Measurements from ENCODE around the gene PPID. TPM values are rescaled to one million over a fixed set of nuclear protein-coding genes. Genes with fewer than 3 reads are reported as not detected.

The PPID gene
- total RNA-seq, 1 donor from 2014 or later, result 20.0 TPM

DNA sequence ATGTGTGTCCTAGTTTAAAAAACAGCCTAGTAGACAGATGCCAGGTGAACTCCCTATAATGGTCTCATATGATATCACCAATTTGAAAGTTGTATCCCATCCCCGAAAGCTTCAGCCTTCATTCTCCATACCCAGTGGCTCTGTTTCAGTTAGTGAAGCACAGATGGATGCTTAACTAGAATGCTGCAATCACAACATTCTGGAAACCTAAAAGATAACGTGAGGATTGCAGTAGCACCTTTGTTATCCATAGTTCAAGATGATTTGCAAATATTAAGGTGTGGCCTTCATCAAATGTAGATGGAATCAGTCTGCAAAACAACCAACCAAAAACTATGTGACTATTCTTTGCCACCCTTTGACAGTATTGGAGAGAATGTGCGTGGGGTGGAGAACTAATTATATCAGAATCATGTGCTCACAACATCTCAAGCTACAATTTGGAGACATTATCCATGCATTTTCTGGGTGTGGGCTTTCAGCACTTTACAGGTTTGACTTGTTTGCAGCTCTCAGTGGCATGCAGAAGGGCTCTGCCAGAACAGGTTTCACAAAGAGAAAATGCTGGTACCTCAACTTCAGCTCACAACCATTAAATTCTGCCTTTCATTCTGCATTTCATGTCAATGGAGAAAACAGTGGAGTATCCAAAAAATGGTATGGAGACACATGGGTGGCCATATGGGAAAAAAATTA is 18.3 kb upstream of the PPID start:
- Mint-ChIP-seq H3K27me3 (ENCODE audit: low read depth) (no peaks in the 10 kb centered on the region), H3K4me1 (ENCODE audit: low read depth) (no peaks in the 10 kb centered on the region), H3K9me3 (ENCODE audit: low read depth) (no peaks in the 10 kb centered on the region), H3K27ac (ENCODE audit: unreplicated experiment) (no peak overlapping the region), H3K36me3 (ENCODE audit: low read depth) (no peaks in the 10 kb centered on the region), H3K4me3 (ENCODE audit: unreplicated experiment) (no peak overlapping the region)
- DNase-seq (ENCODE audit: low spot score), result no peak
- TF ChIP-seq, protein P1, sequence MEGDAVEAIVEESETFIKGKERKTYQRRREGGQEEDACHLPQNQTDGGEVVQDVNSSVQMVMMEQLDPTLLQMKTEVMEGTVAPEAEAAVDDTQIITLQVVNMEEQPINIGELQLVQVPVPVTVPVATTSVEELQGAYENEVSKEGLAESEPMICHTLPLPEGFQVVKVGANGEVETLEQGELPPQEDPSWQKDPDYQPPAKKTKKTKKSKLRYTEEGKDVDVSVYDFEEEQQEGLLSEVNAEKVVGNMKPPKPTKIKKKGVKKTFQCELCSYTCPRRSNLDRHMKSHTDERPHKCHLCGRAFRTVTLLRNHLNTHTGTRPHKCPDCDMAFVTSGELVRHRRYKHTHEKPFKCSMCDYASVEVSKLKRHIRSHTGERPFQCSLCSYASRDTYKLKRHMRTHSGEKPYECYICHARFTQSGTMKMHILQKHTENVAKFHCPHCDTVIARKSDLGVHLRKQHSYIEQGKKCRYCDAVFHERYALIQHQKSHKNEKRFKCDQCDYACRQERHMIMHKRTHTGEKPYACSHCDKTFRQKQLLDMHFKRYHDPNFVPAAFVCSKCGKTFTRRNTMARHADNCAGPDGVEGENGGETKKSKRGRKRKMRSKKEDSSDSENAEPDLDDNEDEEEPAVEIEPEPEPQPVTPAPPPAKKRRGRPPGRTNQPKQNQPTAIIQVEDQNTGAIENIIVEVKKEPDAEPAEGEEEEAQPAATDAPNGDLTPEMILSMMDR (IDR thresholded peaks at IDR 0.05), result no peak

DNA sequence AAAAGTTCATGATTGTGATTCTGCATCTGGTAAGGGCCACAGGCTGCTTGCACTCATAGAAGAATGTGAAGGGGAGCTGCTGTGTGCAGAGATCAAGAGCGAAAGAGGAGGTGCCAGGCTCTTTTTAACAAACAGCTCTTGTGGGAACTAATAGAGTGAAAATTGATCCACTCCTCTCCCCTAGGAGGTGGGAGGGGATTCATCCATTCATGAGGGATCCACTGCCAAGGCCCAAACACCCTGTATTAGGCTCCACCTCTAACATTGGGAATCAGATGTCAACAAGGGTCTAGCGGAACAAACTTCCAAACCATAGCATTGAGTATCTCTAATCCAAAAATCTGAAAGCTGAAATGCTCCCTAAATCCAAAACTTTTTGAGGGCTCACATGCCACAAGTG is 16.4 kb upstream of the PPID start:
- no peak for DNase-seq (ENCODE audit: low spot score)
- Mint-ChIP-seq H3K9me3 (ENCODE audit: low read depth) (no peaks in the 10 kb centered on the region), H3K27me3 (ENCODE audit: low read depth) (no peaks in the 10 kb centered on the region), H3K36me3 (ENCODE audit: low read depth) (no peaks in the 10 kb centered on the region), H3K27ac (ENCODE audit: unreplicated experiment) (no peak overlapping the region), H3K4me1 (ENCODE audit: low read depth) (no peaks in the 10 kb centered on the region), H3K4me3 (ENCODE audit: unreplicated experiment) (no peak overlapping the region)
- TF ChIP-seq, protein P1 (IDR thresholded peaks at IDR 0.05), result no peak

DNA sequence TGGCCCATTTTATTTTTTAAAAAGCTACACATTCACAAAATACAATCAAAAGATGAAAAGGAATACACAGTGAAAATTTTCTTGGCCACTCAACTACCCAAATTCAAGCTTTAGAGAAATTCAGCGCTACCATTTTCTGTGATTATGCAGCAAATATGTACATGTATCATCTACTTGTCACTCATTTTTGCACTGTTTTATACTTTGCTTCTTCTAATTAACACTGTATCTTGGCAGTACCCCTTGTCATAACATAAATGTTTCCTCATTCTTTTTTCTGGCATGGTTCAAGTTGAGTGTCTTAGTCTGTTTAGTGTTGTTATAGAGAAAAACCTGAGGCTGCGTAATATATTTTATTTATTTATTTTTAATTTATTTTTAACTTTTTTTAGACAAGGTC is 15.7 kb upstream of the PPID start:
- H3K4me3 Mint-ChIP-seq (ENCODE audit: unreplicated experiment), result no peak overlapping the region
- no peaks in the 10 kb centered on the region for H3K27me3 Mint-ChIP-seq (ENCODE audit: low read depth)
- H3K36me3 Mint-ChIP-seq (ENCODE audit: low read depth), result no peaks in the 10 kb centered on the region
- no peaks in the 10 kb centered on the region for H3K9me3 Mint-ChIP-seq (ENCODE audit: low read depth)
- H3K4me1 Mint-ChIP-seq (ENCODE audit: low read depth), result no peaks in the 10 kb centered on the region
- TF ChIP-seq, protein P1 (IDR thresholded peaks at IDR 0.05), result no peak
- no peak for DNase-seq (ENCODE audit: low spot score)
- no peak overlapping the region for H3K27ac Mint-ChIP-seq (ENCODE audit: unreplicated experiment)

DNA sequence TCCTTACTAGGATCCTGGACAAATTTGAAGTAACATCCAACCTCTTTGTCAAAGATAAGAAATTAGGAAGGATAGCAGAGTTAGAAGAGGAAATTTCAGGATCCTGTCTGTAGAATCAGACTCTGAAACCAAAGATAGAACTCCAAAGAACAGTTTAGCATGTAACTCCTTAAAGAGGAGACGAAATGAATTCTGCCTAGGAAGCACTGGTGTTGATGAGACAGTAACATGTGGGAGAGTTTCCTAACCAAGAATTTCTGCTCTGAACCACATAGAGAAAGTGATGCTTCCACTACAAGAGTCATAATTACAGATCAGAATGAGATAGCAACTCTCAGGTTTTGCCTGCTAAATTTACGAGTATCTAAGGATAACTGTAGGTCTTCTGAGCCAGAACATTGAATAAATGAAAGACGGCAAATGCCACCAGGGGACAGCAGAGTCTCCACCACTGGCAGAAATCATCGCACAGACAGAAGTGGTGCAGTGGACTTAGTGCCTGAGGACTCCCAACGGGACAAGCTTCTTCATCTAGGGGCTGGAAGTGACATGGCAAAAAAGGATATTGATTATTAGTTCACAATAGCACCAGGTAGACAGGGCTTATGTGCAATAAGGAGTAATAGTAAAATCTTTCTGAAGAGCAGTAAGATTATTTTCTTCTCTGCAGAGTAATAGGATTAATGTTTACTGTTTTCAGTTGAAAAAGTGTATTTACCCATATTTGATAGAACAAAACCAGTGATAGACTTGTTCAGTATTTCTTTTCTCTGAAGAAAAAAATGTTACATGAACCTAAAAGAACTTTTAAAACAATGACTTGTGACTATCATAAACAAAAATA is 6.7 kb upstream of the PPID start:
- Mint-ChIP-seq H3K4me3 (ENCODE audit: unreplicated experiment) (no peak overlapping the region), H3K36me3 (ENCODE audit: low read depth) (peaks cover 2% of the 10 kb centered on the region), H3K4me1 (ENCODE audit: low read depth) (peaks cover 3% of the 10 kb centered on the region), H3K27ac (ENCODE audit: unreplicated experiment) (no peak overlapping the region), H3K9me3 (ENCODE audit: low read depth) (no peaks in the 10 kb centered on the region), H3K27me3 (ENCODE audit: low read depth) (peaks cover 30% of the 10 kb centered on the region)
- TF ChIP-seq, protein P1 (IDR thresholded peaks at IDR 0.05), result peak; percentile 95
- DNase-seq (ENCODE audit: low spot score), result no peak

DNA sequence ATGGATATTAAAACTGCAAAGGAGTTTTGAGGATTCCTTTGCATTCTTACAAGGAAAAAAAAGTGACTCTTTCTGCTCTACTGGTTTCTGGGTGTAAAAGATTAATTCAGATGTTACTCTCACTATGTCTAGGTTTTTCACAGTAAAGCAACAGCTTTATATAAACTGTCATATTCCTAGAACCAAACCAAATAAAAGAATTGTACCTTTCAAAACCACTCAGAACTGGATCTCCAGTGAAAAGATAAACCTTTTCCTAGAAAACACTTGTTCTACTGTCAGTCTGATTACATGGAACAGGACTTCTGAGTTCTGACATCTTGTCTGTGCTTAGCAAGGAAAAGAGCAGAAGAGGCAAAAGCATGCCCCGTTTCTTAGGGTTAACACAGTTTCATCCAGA is 5.0 kb upstream of the PPID start:
- Mint-ChIP-seq H3K27ac (ENCODE audit: unreplicated experiment) (no peak overlapping the region), H3K36me3 (ENCODE audit: low read depth) (peaks cover 2% of the 10 kb centered on the region), H3K9me3 (ENCODE audit: low read depth) (no peaks in the 10 kb centered on the region), H3K4me1 (ENCODE audit: low read depth) (peaks cover 9% of the 10 kb centered on the region), H3K4me3 (ENCODE audit: unreplicated experiment) (no peak overlapping the region), H3K27me3 (ENCODE audit: low read depth) (peaks cover 30% of the 10 kb centered on the region)
- TF ChIP-seq, protein P1 (IDR thresholded peaks at IDR 0.05), result no peak
- DNase-seq (ENCODE audit: low spot score), result no peak

Measured in chondrocyte (in vitro differentiated cells).